D721Med (cell line): Measurements from ENCODE around the gene OTOS.

ENCODE experiments used
- DNase-seq: peaks from one replicate; pipeline ENCODE4 v3.0.0; 2011; ENCODE audit warnings: low spot score; ENCODE audit not compliant: insufficient read length
- FAIRE-seq: peaks from 2 replicates; lab custom pipeline; 2011; peaks lifted over from hg19 to GRCh38; lab: Jason Lieb, UNC
- TF ChIP-seq, protein P1 (sequence below): IDR thresholded peaks from 2 replicates; pipeline ENCODE4 v1.5.1; 2012; ENCODE audit warnings: mild to moderate bottlenecking, control low read depth; ENCODE audit not compliant: insufficient read depth; ENCODE audit errors: missing control alignments

The OTOS gene

DNA sequence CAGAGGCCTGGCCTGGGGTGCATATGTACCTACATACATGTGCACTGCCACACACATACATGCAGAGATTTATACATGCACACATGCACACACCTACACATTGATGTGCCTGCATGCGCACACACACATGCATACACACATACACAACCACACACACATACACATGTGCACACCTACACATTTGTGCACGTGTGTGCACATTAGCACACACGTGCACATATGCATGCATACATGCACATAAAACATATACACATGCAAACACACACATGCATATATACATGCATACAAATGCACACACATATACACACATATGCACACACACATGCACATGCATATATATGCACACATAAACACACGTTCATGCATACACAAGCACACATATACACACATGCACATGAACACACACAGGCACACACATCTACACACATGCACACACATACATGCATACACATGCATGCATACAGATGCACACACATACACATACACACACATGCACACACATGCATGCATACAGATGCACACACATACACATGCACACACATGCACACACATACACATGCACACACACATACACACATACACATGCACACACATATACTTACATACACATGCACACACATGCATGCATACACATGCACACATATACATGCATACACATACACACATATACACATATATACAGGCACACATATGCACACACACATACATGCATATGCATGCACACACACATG, 23.6 kb upstream of the OTOS start:
- DNase-seq (no peak), FAIRE-seq (no peak)
- TF ChIP-seq, protein P1, sequence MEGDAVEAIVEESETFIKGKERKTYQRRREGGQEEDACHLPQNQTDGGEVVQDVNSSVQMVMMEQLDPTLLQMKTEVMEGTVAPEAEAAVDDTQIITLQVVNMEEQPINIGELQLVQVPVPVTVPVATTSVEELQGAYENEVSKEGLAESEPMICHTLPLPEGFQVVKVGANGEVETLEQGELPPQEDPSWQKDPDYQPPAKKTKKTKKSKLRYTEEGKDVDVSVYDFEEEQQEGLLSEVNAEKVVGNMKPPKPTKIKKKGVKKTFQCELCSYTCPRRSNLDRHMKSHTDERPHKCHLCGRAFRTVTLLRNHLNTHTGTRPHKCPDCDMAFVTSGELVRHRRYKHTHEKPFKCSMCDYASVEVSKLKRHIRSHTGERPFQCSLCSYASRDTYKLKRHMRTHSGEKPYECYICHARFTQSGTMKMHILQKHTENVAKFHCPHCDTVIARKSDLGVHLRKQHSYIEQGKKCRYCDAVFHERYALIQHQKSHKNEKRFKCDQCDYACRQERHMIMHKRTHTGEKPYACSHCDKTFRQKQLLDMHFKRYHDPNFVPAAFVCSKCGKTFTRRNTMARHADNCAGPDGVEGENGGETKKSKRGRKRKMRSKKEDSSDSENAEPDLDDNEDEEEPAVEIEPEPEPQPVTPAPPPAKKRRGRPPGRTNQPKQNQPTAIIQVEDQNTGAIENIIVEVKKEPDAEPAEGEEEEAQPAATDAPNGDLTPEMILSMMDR, result no peak

DNA sequence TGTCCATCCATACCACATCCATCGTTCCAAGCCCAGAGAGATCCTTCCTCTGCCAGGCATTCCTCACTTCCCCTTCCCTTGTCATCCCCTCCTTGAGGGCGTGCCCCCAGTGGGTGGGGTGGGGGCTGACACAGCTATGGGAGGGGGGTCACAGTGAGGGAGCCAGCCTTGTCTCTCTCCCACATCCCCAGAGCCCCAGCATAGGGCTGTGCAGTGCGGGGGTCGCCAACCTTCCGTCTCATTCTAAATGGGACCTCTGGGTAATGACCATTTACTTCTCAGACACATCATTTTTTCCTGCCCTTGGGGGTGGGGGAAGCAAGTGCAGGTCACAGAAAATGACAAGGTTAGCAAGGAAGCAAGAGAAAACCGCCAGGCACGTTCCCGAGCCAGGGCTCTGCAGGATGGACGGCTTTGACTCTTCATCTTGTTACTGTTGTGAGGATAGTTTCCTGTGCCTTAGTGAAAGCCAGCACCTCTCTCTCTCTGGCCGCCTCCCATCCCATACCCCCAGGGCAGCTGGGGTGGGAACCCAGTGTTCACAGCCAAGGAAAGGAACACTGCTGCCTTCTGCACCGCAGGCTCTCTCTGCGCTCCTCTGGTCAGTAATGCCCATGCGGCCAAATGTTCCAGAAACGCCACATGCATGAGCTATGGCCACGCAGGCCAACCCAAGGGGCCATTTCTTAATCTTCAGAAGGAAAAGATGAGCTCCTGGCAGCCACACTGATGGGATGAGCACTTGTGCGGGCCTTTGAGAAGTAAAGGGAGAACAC, 22.7 kb upstream of the OTOS start:
- no peak for DNase-seq
- TF ChIP-seq, protein P1, result no peak
- FAIRE-seq, result no peak

DNA sequence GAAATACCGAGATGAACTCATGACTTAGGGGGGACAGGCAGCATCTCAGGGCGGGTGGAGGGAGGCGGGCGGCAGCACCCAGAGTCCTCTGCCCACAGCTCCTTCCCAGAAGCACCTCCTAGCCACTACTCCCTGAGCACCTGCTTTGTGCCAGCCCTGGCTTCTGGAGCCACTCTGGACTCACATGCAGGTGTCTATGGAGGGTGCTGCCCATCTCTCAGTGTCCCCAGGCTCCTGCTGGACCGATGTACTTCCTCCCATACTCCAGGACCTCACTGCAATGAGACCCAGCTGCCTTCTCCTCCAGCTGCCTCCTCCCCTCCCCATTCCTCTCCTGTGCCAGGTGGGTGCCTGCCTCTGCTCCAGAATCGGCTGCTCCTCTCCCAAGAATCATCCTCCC, 22.1 kb upstream of the OTOS start:
- no peak for DNase-seq
- TF ChIP-seq, protein P1, result no peak
- FAIRE-seq, result no peak

DNA sequence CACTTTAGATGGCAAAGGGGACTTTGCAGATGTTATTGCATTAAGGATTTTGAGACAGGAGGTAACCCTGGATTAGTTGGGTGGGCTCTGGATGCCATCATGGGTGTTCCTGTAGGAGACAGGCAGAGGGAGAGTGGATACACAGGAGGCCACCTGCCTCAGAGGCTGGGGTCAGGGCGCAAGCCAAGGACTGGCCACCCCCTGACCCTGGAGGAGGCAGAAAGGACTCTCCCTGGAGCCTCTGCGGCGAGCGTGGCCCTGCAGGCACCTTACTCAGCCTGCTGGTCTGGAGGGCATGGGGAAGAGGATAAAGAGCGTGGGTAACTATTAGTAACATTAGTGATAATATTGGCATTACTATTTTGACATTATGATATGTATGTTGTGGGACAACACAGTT, 21.6 kb upstream of the OTOS start:
- no peak for FAIRE-seq

DNA sequence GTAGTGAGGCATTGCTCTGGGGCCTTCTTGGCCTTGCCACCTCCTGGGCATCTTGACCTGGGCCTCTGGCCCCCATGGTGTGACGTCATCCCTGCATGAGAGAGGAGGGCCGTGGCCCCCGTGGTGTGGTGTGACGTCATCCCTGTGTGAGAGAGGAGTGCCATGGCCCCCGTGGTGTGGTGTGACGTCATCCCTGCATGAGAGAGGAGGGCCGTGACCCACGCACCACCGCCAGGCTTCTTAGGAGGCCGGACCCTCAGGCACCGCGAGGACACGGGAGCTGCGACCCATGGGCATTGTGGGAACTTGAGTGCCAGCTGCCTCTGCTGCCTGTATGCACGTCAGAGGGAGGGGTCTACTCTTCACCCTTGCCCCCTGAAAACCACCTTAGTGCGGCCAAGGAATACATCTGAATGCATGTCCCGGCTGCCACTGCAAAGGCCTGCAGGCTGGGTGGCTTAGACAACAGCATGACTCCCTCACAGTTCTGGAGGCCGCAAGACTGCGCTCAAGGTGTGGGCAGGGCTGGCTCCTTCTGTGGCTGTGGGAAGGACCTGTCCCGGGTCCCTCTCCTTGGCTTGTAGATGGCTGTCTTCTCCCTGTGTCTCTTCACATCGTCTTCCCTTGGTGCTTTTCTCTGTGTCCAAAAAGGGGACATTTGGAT, 20.8 kb upstream of the OTOS start:
- FAIRE-seq (no peak), DNase-seq (no peak)
- TF ChIP-seq, protein P1, result no peak

More for the DNA sequence above, 21.6 kb upstream of the OTOS start:
- no peak for DNase-seq
- TF ChIP-seq, protein P1, result no peak

DNA sequence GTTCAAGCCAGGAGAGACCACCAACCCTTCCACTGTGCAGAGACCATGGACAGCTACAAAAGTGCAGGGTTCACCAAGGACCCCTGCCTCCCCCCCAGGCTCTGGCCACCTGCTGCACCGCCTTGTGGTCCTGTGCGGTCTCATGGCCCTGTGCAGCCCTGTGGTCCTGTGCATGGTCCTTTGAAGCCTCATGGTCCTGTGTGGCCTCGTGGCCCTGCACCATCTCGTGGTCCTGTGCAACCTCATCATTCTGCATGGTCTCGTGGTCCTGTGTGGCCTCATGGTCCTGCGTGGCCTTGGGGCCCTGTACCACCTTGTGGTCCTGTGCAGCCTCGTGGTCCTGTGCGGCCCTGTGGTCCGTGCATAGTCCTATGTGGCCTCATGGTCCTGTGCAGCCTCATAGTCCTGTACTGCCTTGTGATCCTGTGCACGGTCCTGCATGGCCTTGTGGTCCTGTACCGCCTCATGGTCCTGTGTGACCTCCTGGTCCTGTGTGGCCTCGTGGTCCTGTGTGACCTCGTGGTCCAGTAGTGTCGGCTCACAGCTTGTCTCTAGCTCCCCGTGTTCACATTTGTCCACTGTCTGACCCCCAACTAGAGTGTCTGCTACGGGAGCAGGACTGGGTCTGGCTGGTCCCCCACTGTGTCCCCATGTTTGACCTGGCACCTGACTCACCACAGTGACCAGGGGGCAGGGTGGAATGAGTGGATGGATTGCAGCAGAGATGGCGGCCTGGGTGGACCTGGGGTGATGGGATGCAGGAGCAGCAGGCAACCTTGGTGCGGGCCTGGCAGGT, 20.0 kb upstream of the OTOS start:
- no peak for DNase-seq
- TF ChIP-seq, protein P1, result no peak
- no peak for FAIRE-seq
